GM19324 (cell line): ENCODE data around the gene CR1.
"Not testable (repeated sequence)": the region's sequence is repeated elsewhere in the genome, so short reads cannot be mapped to it uniquely, and the experiment has no call there.

ENCODE experiments used
- ATAC-seq: cut with Tn5 transposase; IDR thresholded peaks from one replicate; pipeline ENCODE4 v1.9.1; 2021; ENCODE audit warnings: mild to moderate bottlenecking, moderate library complexity; ENCODE audit not compliant: unreplicated experiment, low FRiP score

Gene CR1

GRCh38 chr1:207502726-207503125, 6.8 kb downstream of the CR1 start:
- ATAC-seq: no peak

- no peak for ATAC-seq
These were observed 8.0 kb downstream of the CR1 start for GRCh38 chr1:207503950-207504349.

DNA sequence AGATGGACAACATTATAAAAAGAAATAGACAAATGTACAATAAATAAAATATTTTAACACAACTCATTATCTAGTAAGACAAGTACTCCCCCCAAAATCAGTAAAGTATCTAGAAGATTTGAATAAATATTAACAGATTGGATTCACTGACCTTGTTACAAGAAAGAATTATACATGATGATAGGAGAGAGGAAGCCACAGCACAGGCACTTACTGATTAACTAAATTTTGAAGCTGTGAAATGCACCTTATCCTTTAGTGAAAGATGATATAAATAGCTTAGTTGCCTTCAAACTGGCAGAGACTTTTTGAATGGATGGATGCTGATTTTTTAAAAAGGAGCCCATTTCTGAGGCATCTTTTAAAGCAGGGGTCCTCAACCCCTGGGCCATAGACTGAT, 8.5 kb downstream of the CR1 start:
- no peak for ATAC-seq

- ATAC-seq: no peak
These were observed 14.5 kb downstream of the CR1 start for GRCh38 chr1:207510444-207510843.

DNA sequence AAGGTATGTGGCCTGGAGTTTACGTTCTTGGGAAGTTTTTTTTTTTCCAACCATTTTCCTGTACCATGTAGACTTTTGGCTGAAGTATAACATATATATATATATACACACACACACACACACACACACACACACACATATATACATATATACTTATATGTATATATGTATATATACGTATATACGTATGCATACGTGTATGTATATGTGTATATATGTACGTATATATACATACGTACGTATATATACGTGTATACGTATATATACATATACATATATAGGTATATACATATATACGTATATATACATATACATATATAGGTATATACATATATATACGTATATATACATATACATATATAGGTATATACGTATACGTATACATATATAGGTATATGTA, 18.9 kb downstream of the CR1 start:
- no peak for ATAC-seq

GRCh38 chr1:207516729-207517128, 20.8 kb downstream of the CR1 start:
- no peak for ATAC-seq

GRCh38 chr1:207518608-207519236, 22.8 kb downstream of the CR1 start:
- no peak for ATAC-seq

DNA sequence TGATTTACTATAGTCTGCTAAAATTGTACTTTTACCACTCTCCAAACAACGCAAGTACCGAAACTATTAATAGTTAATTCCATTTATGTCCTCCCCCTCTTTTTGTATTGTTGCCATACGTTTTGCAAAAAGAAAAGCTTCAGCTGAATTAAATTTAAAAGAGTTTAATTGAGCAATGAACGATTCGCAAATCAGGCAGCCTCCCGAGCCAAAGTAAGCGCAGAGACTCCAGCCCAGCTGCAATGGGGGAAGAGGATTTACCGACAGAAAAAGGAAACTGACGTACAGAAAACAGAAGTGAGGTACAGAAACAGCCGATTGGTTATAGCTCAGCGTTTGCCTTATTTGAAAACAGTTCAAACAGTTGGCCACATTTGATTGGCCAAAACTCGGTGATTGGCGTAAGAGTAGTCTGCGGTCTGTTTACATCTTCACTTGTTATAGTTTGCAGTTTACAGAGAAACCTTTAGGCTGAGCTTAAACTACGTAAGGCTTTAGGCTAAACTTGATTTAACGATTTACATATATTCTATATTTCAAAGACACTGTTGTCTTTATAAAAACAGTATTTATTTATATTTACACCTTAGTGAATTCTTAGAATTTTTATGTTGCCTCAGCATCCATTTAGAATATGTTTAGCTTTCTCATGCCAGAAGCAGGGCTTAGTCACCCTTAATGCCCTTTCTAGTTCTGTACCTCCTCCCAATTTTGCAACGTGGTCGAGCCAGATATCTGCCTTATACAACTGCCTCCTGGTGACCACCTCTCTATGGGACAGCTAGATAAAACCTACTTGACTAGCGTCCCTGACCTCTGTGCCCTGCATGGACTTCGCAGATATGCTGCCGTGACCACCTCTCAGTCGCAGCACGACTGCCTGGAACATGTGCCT, 23.8 kb downstream of the CR1 start:
- ATAC-seq: no peak

- not testable (repeated sequence) for ATAC-seq
These were observed 24.7 kb downstream of the CR1 start for GRCh38 chr1:207520400-207521345.

GRCh38 chr1:207525239-207525638, 29.3 kb downstream of the CR1 start:
- ATAC-seq: not testable (repeated sequence)

GRCh38 chr1:207528401-207528800, 32.4 kb downstream of the CR1 start:
- not testable (repeated sequence) for ATAC-seq

- not testable (repeated sequence) for ATAC-seq
These were observed 40.3 kb downstream of the CR1 start for GRCh38 chr1:207536263-207536662.

DNA sequence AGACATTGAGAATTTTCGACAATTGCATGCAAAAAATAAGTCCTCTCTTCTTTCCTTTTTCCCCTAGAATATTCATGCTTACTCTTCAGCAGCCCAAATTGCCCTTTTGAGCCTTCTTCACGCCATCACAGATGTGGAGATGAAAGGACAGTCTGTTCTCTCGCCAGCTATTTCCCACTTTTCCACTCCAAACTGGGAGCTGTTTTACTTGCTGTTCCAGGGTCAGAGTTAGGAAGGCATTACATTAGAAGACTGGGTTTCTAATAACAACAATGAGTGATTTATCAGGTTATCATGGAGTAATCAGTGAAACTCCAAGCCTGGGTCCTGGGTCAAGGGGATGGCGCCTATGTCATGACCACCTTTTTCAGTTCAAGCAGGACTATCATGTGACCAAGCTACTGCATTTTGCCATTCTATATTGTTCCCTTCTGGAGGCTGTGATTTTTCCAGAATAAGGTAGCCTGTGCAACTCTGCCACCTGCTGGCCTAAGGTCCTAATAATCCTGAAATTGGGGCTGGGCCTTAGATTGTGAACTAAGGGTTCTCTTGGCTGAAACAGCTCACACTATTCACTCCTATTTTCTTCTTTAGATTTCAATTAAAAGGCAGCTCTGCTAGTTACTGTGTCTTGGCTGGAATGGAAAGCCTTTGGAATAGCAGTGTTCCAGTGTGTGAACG, 50.9 kb downstream of the CR1 start:
- not testable (repeated sequence) for ATAC-seq

DNA sequence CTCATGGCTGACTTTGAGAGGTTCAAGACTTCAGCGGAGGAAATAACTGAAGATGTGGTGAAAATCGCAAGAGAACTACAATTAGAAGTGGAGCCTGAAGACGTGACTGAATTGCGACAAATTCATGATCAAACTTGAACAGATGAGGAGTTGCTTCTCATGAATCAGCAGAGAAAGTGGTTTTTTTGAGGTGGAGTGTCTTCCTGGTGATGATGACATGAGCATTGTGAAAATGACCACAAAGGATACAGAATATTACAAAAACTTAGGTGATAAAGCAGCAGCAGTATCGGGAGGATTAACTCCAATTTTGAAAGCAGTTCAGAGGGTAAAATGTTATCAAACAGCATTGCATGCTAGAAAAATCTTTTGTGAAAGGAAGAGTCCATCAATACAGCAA, 58.9 kb downstream of the CR1 start:
- not testable (repeated sequence) for ATAC-seq

DNA sequence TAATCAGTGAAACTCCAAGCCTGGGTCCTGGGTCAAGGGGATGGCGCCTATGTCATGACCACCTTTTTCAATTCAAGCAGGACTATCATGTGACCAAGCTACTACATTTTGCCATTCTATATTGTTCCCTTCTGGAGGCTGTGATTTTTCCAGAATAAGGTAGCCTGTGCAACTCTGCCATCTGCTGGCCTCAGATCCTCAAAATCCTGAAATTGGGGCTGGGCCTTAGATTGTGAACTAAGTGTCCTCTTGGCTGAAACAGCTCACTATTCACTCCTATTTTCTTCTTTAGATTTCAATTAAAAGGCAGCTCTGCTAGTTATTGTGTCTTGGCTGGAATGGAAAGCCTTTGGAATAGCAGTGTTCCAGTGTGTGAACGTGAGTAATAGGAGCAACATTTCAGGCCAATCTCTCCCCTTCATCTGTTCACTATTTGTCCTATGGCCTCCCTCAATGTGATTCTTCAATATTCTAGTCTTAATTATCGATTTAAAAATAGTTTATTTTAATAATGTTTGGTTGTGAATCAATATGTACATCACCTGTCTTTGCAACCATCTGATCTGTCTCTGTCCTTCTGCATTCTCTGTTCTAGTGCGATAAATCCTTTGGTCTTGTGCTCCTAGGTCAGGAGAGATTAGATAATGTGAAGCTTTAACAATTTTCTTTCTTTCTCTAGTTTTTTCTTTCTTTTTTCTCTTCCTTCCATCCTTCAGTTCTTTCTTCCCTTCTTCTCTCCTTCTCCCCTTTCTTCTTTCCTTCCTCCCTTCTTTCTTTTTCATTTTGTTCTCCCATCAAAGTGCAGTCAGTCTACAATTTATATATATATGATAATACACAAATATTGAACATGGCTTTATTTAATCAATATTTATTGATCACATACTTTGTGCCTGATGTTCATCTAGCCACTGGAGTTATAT, 69.8 kb downstream of the CR1 start:
- ATAC-seq: no peak

DNA sequence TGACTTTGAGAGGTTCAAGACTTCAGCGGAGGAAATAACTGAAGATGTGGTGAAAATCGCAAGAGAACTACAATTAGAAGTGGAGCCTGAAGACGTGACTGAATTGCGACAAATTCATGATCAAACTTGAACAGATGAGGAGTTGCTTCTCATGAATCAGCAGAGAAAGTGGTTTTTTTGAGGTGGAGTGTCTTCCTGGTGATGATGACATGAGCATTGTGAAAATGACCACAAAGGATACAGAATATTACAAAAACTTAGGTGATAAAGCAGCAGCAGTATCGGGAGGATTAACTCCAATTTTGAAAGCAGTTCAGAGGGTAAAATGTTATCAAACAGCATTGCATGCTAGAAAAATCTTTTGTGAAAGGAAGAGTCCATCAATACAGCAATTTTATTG, 76.0 kb downstream of the CR1 start:
- not testable (repeated sequence) for ATAC-seq

- ATAC-seq: not testable (repeated sequence)
These were observed 77.1 kb downstream of the CR1 start for GRCh38 chr1:207573074-207573473.

- not testable (repeated sequence) for ATAC-seq
These were observed 79.4 kb downstream of the CR1 start for GRCh38 chr1:207575381-207575780.

DNA sequence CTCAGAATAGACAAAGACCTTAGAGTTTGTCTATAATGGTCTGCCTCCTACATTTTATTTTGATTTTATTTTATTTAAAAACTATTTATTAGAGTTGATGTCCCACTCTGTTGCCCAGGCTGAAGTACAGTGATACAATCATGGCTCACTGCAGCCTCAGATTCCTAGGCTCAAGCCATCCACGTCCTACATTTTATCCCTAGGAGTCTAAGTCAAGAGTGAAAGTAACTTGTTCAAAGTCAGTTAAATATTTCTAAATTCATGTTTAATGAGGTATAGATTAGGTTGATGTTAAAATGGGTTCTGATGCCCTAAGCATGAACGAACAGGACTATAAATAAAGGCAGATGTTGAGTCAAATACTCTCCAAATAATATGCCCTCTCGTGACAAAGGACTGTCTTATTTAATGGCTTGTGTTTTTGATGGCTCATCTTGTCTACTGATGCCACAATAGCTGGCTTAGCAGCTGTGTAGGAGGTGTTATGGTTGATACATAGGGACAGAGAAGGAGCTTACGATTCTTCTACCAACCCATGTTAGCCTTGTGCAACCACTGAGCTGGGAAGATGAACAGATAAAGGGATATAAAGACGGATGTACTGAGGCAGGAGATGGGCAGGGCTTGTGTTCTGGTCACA, 83.0 kb downstream of the CR1 start:
- ATAC-seq: no peak
